HG03196 (cell line): ENCODE results near the gene DYNLRB1.

Experiments
- ATAC-seq: cut with Tn5 transposase; IDR thresholded peaks from one replicate; pipeline ENCODE4 v1.9.1; 2021; ENCODE audit not compliant: unreplicated experiment

Gene DYNLRB1

GRCh38 chr20:34532756-34533155, 16.5 kb downstream of the DYNLRB1 start:
- ATAC-seq = no peak

- no peak for ATAC-seq
These were observed 18.4 kb downstream of the DYNLRB1 start for GRCh38 chr20:34534391-34535165.

GRCh38 chr20:34535301-34535840, 19.1 kb downstream of the DYNLRB1 start:
- no peak for ATAC-seq

- no peak for ATAC-seq
These were observed 19.6 kb downstream of the DYNLRB1 start for GRCh38 chr20:34535857-34536256.

GRCh38 chr20:34536798-34537394, 20.7 kb downstream of the DYNLRB1 start:
- ATAC-seq = no peak

GRCh38 chr20:34537651-34538050, 21.4 kb downstream of the DYNLRB1 start:
- no peak for ATAC-seq

- ATAC-seq = no peak
These were observed 22.5 kb downstream of the DYNLRB1 start for GRCh38 chr20:34538671-34539123.

GRCh38 chr20:34539756-34540155, 23.5 kb downstream of the DYNLRB1 start:
- no peak for ATAC-seq

- no peak for ATAC-seq
These were observed 24.5 kb downstream of the DYNLRB1 start for GRCh38 chr20:34540596-34541263.

GRCh38 chr20:34541264-34541901, 25.2 kb downstream of the DYNLRB1 start:
- ATAC-seq = no peak

- no peak for ATAC-seq
These were observed 25.7 kb downstream of the DYNLRB1 start for GRCh38 chr20:34541917-34542316.

- no peak for ATAC-seq
These were observed 26.2 kb downstream of the DYNLRB1 start for GRCh38 chr20:34542439-34542838.

GRCh38 chr20:34543463-34544056, 27.3 kb downstream of the DYNLRB1 start:
- ATAC-seq = no peak

- no peak for ATAC-seq
These were observed 28.0 kb downstream of the DYNLRB1 start for GRCh38 chr20:34544109-34544796.

GRCh38 chr20:34546751-34547181, 30.5 kb downstream of the DYNLRB1 start:
- ATAC-seq = no peak

- ATAC-seq = no peak
These were observed 31.8 kb downstream of the DYNLRB1 start for GRCh38 chr20:34547844-34548613.

GRCh38 chr20:34549291-34549928, 33.2 kb downstream of the DYNLRB1 start:
- ATAC-seq = no peak

- no peak for ATAC-seq
These were observed 33.7 kb downstream of the DYNLRB1 start for GRCh38 chr20:34549929-34550305.

- ATAC-seq = no peak
These were observed 36.3 kb downstream of the DYNLRB1 start for GRCh38 chr20:34552569-34552968.
